ENCODE measurements around the gene IQSEC1. TPM values are rescaled to one million over a fixed set of nuclear protein-coding genes. Genes with fewer than 3 reads are reported as not detected.

Gene IQSEC1
- polyA plus RNA-seq, 1 donor (not counting 4 experiments of a cell fraction or from before 2014, with no cell fraction given): 2.8 TPM

GRCh38 chr3:13082677-13083076, 9.4 kb upstream of the IQSEC1 start:
- Histone ChIP-seq H4K20me1 (ENCODE audit: control insufficient read depth, extremely low read depth, insufficient read depth, low read length) (no peaks in the 10 kb centered on the region), H3K4me1 (ENCODE audit: control insufficient read depth, extremely low read depth, insufficient read depth, low read length) (no peaks in the 10 kb centered on the region), H3K9me1 (ENCODE audit: control insufficient read depth, extremely low read depth, insufficient read depth, low read length) (no peaks in the 10 kb centered on the region), H3K4me2 (ENCODE audit: control insufficient read depth, extremely low read depth, insufficient read depth, low read depth, low read length) (no peak overlapping the region), H3K9ac (ENCODE audit: control insufficient read depth, extremely low read depth, insufficient read depth, low read length) (no peak overlapping the region), H3K27ac (ENCODE audit: control insufficient read depth, insufficient read depth, low read length) (no peak overlapping the region), H3K9me3 (ENCODE audit: control insufficient read depth, low read depth, low read length) (no peaks in the 10 kb centered on the region), H2AFZ (ENCODE audit: control insufficient read depth, low read length) (no peak overlapping the region), H3K79me2 (ENCODE audit: control insufficient read depth, insufficient read depth, low read length) (no peaks in the 10 kb centered on the region), H3K36me3 (ENCODE audit: control insufficient read depth in 2 of 2, extremely low read depth in 1 of 2, insufficient read depth in 2 of 2, low read length in 2 of 2) (no peaks in the 10 kb centered on the region), H3K4me3 (ENCODE audit: control insufficient read depth in 2 of 3, extremely low read depth in 1 of 3, insufficient read depth in 2 of 3, low read depth in 1 of 3, low read length in 3 of 3) (no peak overlapping the region), H3K27me3 (ENCODE audit: control insufficient read depth, extremely low read depth, insufficient read depth, low read length) (peaks cover 8% of the 10 kb centered on the region)
- DNase-seq (ENCODE audit: low read depth, low spot score) (no peak), FAIRE-seq (no peak)
- no peak for TF ChIP-seq EZH2 (IDR thresholded peaks at IDR 0.05; ENCODE audit: low read length)
- no peak for TF ChIP-seq CTCF (optimal IDR thresholded peaks at IDR 0.05 in 1 of 3, IDR thresholded peaks at IDR 0.05 in 1 of 3, conservative IDR thresholded peaks at IDR 0.05 in 1 of 3; ENCODE audit: extremely low read depth in 1 of 3, insufficient read depth in 2 of 3, low read length in 3 of 3)
- dilution Hi-C loops (cut with MboI; ENCODE audit: extremely low pct_ligation_motif_present, low sequenced_read_pairs): no loop called here

GRCh38 chr3:13081603-13082360, 8.6 kb upstream of the IQSEC1 start:
- dilution Hi-C loops (cut with MboI; ENCODE audit: extremely low pct_ligation_motif_present, low sequenced_read_pairs): no loop called here
- Histone ChIP-seq H3K79me2 (ENCODE audit: control insufficient read depth, insufficient read depth, low read length) (no peaks in the 10 kb centered on the region), H3K4me3 (ENCODE audit: control insufficient read depth in 2 of 3, extremely low read depth in 1 of 3, insufficient read depth in 2 of 3, low read depth in 1 of 3, low read length in 3 of 3) (no peak overlapping the region), H3K9me1 (ENCODE audit: control insufficient read depth, extremely low read depth, insufficient read depth, low read length) (no peaks in the 10 kb centered on the region), H2AFZ (ENCODE audit: control insufficient read depth, low read length) (no peak overlapping the region), H3K27ac (ENCODE audit: control insufficient read depth, insufficient read depth, low read length) (no peak overlapping the region), H3K9ac (ENCODE audit: control insufficient read depth, extremely low read depth, insufficient read depth, low read length) (no peak overlapping the region), H3K4me1 (ENCODE audit: control insufficient read depth, extremely low read depth, insufficient read depth, low read length) (no peaks in the 10 kb centered on the region), H3K27me3 (ENCODE audit: control insufficient read depth, extremely low read depth, insufficient read depth, low read length) (peaks cover 14% of the 10 kb centered on the region), H4K20me1 (ENCODE audit: control insufficient read depth, extremely low read depth, insufficient read depth, low read length) (no peaks in the 10 kb centered on the region), H3K9me3 (ENCODE audit: control insufficient read depth, low read depth, low read length) (no peaks in the 10 kb centered on the region), H3K36me3 (ENCODE audit: control insufficient read depth in 2 of 2, extremely low read depth in 1 of 2, insufficient read depth in 2 of 2, low read length in 2 of 2) (no peaks in the 10 kb centered on the region), H3K4me2 (ENCODE audit: control insufficient read depth, extremely low read depth, insufficient read depth, low read depth, low read length) (no peak overlapping the region)
- no peak for FAIRE-seq
- no peak for TF ChIP-seq CTCF (optimal IDR thresholded peaks at IDR 0.05 in 1 of 3, IDR thresholded peaks at IDR 0.05 in 1 of 3, conservative IDR thresholded peaks at IDR 0.05 in 1 of 3; ENCODE audit: extremely low read depth in 1 of 3, insufficient read depth in 2 of 3, low read length in 3 of 3)
- no peak for TF ChIP-seq EZH2 (IDR thresholded peaks at IDR 0.05; ENCODE audit: low read length)
- DNase-seq (ENCODE audit: low read depth, low spot score): no peak
